GM23338 (cell line): ENCODE measurements around the gene TP53I13. TPM values are rescaled to one million over a fixed set of nuclear protein-coding genes. Genes with fewer than 3 reads are reported as not detected.

ENCODE experiments used
- polyA plus RNA-seq: library from polyadenylated mRNA; unstranded; fragments of >200 nt; fragmentation: Nextera tagmentation; extraction: Ambion mirVana; gene quantifications from 2 replicates; pipeline ENCODE4 v1.2.1, GENCODE V29; 2016
- total RNA-seq: library from RNA; depleted of rRNA; stranded (reverse); fragments of >200 nt; shearing (Covaris generic); gene quantifications from 2 replicates; pipeline ENCODE4 v1.2.3, GENCODE V29; 2014; rRNA removed
- TF ChIP-seq, protein P1 (sequence below): fragments of 250-450 bp; sonication (Bioruptor Pico); IDR thresholded peaks from 2 replicates; pipeline ENCODE4 v1.5.0; 2020; ENCODE audit warnings: mild to moderate bottlenecking, moderate library complexity

Gene TP53I13
- total and polyA plus RNA-seq, 2 experiments from 2014 or later, result 21.0 to 38.9 TPM

DNA sequence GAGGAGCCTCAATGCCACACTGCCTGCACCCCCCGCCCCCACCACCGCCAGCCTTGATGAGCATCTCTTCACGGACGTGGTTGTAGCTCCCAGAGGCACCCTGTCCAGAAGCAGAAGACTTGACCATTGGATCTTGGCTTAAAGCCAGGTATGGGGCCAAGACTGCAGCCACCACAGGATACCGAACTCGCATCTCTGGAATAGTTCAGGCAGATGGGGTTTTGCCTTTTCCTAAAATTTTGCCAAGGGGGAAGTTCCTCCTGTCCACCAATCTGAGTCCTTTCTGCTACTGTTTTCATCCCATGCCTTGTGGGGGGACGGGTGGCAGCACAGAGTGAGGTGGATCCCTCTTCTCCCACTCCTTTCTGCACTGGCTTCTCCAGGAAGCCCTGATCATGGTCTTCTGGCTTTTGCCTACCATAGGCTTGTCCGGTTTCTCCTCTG is 53.3 kb downstream of the TP53I13 start (continued):
- TF ChIP-seq, protein P1, sequence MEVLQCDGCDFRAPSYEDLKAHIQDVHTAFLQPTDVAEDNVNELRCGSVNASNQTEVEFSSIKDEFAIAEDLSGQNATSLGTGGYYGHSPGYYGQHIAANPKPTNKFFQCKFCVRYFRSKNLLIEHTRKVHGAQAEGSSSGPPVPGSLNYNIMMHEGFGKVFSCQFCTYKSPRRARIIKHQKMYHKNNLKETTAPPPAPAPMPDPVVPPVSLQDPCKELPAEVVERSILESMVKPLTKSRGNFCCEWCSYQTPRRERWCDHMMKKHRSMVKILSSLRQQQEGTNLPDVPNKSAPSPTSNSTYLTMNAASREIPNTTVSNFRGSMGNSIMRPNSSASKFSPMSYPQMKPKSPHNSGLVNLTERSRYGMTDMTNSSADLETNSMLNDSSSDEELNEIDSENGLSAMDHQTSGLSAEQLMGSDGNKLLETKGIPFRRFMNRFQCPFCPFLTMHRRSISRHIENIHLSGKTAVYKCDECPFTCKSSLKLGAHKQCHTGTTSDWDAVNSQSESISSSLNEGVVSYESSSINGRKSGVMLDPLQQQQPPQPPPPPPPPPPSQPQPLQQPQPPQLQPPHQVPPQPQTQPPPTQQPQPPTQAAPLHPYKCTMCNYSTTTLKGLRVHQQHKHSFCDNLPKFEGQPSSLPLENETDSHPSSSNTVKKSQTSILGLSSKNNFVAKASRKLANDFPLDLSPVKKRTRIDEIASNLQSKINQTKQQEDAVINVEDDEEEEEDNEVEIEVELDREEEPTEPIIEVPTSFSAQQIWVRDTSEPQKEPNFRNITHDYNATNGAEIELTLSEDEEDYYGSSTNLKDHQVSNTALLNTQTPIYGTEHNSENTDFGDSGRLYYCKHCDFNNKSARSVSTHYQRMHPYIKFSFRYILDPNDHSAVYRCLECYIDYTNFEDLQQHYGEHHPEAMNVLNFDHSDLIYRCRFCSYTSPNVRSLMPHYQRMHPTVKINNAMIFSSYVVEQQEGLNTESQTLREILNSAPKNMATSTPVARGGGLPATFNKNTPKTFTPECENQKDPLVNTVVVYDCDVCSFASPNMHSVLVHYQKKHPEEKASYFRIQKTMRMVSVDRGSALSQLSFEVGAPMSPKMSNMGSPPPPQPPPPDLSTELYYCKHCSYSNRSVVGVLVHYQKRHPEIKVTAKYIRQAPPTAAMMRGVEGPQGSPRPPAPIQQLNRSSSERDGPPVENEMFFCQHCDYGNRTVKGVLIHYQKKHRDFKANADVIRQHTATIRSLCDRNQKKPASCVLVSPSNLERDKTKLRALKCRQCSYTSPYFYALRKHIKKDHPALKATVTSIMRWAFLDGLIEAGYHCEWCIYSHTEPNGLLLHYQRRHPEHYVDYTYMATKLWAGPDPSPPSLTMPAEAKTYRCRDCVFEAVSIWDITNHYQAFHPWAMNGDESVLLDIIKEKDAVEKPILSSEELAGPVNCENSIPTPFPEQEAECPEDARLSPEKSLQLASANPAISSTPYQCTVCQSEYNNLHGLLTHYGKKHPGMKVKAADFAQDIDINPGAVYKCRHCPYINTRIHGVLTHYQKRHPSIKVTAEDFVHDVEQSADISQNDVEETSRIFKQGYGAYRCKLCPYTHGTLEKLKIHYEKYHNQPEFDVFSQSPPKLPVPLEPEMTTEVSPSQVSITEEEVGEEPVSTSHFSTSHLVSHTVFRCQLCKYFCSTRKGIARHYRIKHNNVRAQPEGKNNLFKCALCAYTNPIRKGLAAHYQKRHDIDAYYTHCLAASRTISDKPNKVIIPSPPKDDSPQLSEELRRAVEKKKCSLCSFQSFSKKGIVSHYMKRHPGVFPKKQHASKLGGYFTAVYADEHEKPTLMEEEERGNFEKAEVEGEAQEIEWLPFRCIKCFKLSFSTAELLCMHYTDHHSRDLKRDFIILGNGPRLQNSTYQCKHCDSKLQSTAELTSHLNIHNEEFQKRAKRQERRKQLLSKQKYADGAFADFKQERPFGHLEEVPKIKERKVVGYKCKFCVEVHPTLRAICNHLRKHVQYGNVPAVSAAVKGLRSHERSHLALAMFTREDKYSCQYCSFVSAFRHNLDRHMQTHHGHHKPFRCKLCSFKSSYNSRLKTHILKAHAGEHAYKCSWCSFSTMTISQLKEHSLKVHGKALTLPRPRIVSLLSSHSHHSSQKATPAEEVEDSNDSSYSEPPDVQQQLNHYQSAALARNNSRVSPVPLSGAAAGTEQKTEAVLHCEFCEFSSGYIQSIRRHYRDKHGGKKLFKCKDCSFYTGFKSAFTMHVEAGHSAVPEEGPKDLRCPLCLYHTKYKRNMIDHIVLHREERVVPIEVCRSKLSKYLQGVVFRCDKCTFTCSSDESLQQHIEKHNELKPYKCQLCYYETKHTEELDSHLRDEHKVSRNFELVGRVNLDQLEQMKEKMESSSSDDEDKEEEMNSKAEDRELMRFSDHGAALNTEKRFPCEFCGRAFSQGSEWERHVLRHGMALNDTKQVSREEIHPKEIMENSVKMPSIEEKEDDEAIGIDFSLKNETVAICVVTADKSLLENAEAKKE (CRISPR knock-in tag), result no peak

Other genes starting within 250 kb of the TP53I13 start
- 63.3 and 69.8 TPM in 2 replicates for gene TAOK1, start 178.3 kb upstream of the TP53I13 start, total RNA-seq
- gene TAOK1, start 178.3 kb upstream of the TP53I13 start, polyA plus RNA-seq, result 18.2 and 19.4 TPM in 2 replicates
- gene ABHD15, start 1.7 kb upstream of the TP53I13 start, total RNA-seq, result 2.5 and 2.6 TPM in 2 replicates
- gene ABHD15, start 1.7 kb upstream of the TP53I13 start, polyA plus RNA-seq, result 0.27 and 0.92 TPM in 2 replicates
- gene GIT1, start 20.9 kb downstream of the TP53I13 start, total RNA-seq, result 48.2 and 60.9 TPM in 2 replicates
- gene GIT1, start 20.9 kb downstream of the TP53I13 start, polyA plus RNA-seq, result 15.9 and 16.2 TPM in 2 replicates
- gene ANKRD13B, start 24.4 kb downstream of the TP53I13 start, total RNA-seq, result 55.0 and 57.4 TPM in 2 replicates
- 8.2 and 9.6 TPM in 2 replicates for gene ANKRD13B, start 24.4 kb downstream of the TP53I13 start, polyA plus RNA-seq
- 5.0 and 5.2 TPM in 2 replicates for gene CORO6, start 54.2 kb downstream of the TP53I13 start, total RNA-seq
- 2.5 and 2.6 TPM in 2 replicates for gene CORO6, start 54.2 kb downstream of the TP53I13 start, polyA plus RNA-seq